Lung microvascular endothelial cell (primary cell): Measurements from ENCODE around the gene ZHX3. TPM values are rescaled to one million over a fixed set of nuclear protein-coding genes. Genes with fewer than 3 reads are reported as not detected.

Source experiments
- DNase-seq, 2 donors: peaks; one replicate each; pipeline versions ENCODE4 v3.0.0 to v3.0.0-alpha.2; 2010; ENCODE audit warnings: low read depth in 2 of 2
- total RNA-seq: library from RNA; depleted of rRNA; stranded (reverse); fragments of >200 nt; gene quantifications from 2 replicates; pipeline ENCODE4 v1.2.1, GENCODE V29; 2014

The ZHX3 gene
- total RNA-seq, 1 donor from 2014 or later, result 6.5 TPM

GRCh38 chr20:41230136-41230535 is 87.4 kb downstream of the ZHX3 start:
- no peak for DNase-seq

- no peak for DNase-seq
Measured at GRCh38 chr20:41229259-41229658, 88.3 kb downstream of the ZHX3 start.

- peak in 1 of 2 donors; percentile 46 for DNase-seq
Measured at GRCh38 chr20:41228858-41229257, 88.7 kb downstream of the ZHX3 start.

- no peak for DNase-seq
Measured at GRCh38 chr20:41226426-41226825, 91.1 kb downstream of the ZHX3 start.

- peak in 1 of 2 donors; percentile 63 for DNase-seq
Measured at GRCh38 chr20:41225091-41225490, 92.4 kb downstream of the ZHX3 start.

- DNase-seq, result no peak
Measured at GRCh38 chr20:41224281-41224680, 93.2 kb downstream of the ZHX3 start.

GRCh38 chr20:41223112-41223511 is 94.4 kb downstream of the ZHX3 start:
- DNase-seq, result no peak

- no peak for DNase-seq
Measured at GRCh38 chr20:41222703-41223102, 94.8 kb downstream of the ZHX3 start.

- DNase-seq, result no peak
Measured at GRCh38 chr20:41222296-41222695, 95.2 kb downstream of the ZHX3 start.

GRCh38 chr20:41221614-41222218 is 95.8 kb downstream of the ZHX3 start:
- DNase-seq, result no peak

GRCh38 chr20:41219824-41220223 is 97.7 kb downstream of the ZHX3 start:
- DNase-seq, result no peak

- no peak for DNase-seq
Measured at GRCh38 chr20:41218466-41218865, 99.1 kb downstream of the ZHX3 start.

- DNase-seq, result no peak
Measured at GRCh38 chr20:41217422-41217821, 100.1 kb downstream of the ZHX3 start.

GRCh38 chr20:41214666-41215065 is 102.9 kb downstream of the ZHX3 start:
- no peak for DNase-seq

- no peak for DNase-seq
Measured at GRCh38 chr20:41214202-41214601, 103.3 kb downstream of the ZHX3 start.

- peak; percentile 24 to 40 for DNase-seq
Measured at GRCh38 chr20:41213150-41213820, 104.2 kb downstream of the ZHX3 start.

GRCh38 chr20:41205313-41205712 is 112.2 kb downstream of the ZHX3 start:
- DNase-seq, result peak in 1 of 2 donors; percentile 19

GRCh38 chr20:41204304-41205265 is 112.9 kb downstream of the ZHX3 start:
- DNase-seq, result no peak

GRCh38 chr20:41203660-41204059 is 113.9 kb downstream of the ZHX3 start:
- no peak for DNase-seq

GRCh38 chr20:41202426-41202825 is 115.1 kb downstream of the ZHX3 start:
- DNase-seq, result no peak

GRCh38 chr20:41201760-41202159 is 115.8 kb downstream of the ZHX3 start:
- DNase-seq, result no peak
